HepG2 (cell line): ENCODE data around the gene UBE2M. TPM values are rescaled to one million over a fixed set of nuclear protein-coding genes. Genes with fewer than 3 reads are reported as not detected.

ENCODE experiments used
- ATAC-seq: fragments of 200-7000 bp; cut with Tn5 transposase; 3 replicates; pipeline ENCODE4 v1.9.1; 2020; ENCODE audit warnings: mild to moderate bottlenecking, moderate library complexity
- BruUV-seq: library from RNA; stranded (reverse); fragments of 400-500 nt; replicated peaks from 2 replicates; lab custom pipeline; 2021; lab: Mats Ljungman, UMichigan
- CTCF ChIA-PET: fragments of 300-600 bp; formaldehyde crosslinking; extraction: SDS; loops from one replicate; lab custom pipeline; 2021; ENCODE audit warnings: low total read pairs, inconsistent platforms, low intra/inter-chr PET ratio; lab: Yijun Ruan, JAX
- POLR2A ChIA-PET: fragments of 350-600 bp; sonication (Branson Sonifier 250); formaldehyde crosslinking; loops from one replicate; lab custom pipeline; 2020; ENCODE audit warnings: antibody characterized with exemption, inconsistent platforms; lab: Yijun Ruan, JAX
- DNase-seq: peaks from one replicate; pipeline ENCODE4 v3.0.0-alpha.2; 2015; ENCODE audit warnings: low spot score
- FAIRE-seq: peaks from 3 replicates; lab custom pipeline; 2011; peaks lifted over from hg19 to GRCh38; lab: Jason Lieb, UNC
- H2AFZ ChIP-seq: one replicate; pipeline ENCODE4 v1.6.1; 2011; ENCODE audit warnings: low read length, inconsistent platforms
- H3K27ac ChIP-seq: fragments of 300-600 bp; 3 replicates; pipeline ENCODE4 v1.8.0; 2011; ENCODE audit warnings: mixed run types, mild to moderate bottlenecking, mixed read lengths, low read length, inconsistent platforms; ENCODE audit not compliant: insufficient read depth; ENCODE audit errors: extremely low read length
- H3K27me3 ChIP-seq, 2 experiments: fragments of 200-600 bp in 1 of 2; 2 replicates in 1 of 2; 3 replicates in 1 of 2; pipeline versions ENCODE4 v1.6.0 to v1.8.0; 2011; ENCODE audit warnings: low read length in 2 of 2, mild to moderate bottlenecking in 2 of 2, moderate library complexity in 2 of 2, inconsistent platforms in 1 of 2; ENCODE audit not compliant: insufficient read depth in 2 of 2, control insufficient read depth in 1 of 2
- H3K36me3 ChIP-seq, 2 experiments: fragments of 200-600 bp in 1 of 2; replicated peaks in 1 of 2; 2 replicates in 1 of 2; 3 replicates in 1 of 2; pipeline versions ENCODE4 v1.5.1 to v1.8.0; 2011; ENCODE audit warnings: low read length in 2 of 2, inconsistent platforms in 1 of 2; ENCODE audit not compliant: insufficient read depth in 2 of 2, control insufficient read depth in 1 of 2
- H3K4me1 ChIP-seq: 2 replicates; pipeline ENCODE4 v1.5.1; 2012; ENCODE audit warnings: low read length, inconsistent platforms; ENCODE audit not compliant: insufficient read depth
- H3K4me2 ChIP-seq: 2 replicates; pipeline ENCODE4 v1.6.0; 2011; ENCODE audit warnings: low read depth, low read length, inconsistent platforms
- H3K4me3 ChIP-seq, 3 experiments: fragments of 200-600 bp in 1 of 3; sonication (generic), shearing (Covaris generic) in 1 of 3; replicated peaks in 1 of 3; 2 replicates each; pipeline ENCODE4 v1.5.1; 2011 to 2016; ENCODE audit warnings: low read length in 3 of 3, inconsistent platforms in 2 of 3, low read depth in 2 of 3, mild to moderate bottlenecking in 2 of 3, control low read depth in 1 of 3, mixed read lengths in 1 of 3; ENCODE audit not compliant: insufficient read depth in 1 of 3
- H3K79me2 ChIP-seq: one replicate; pipeline ENCODE4 v1.6.1; 2011; ENCODE audit warnings: low read length, inconsistent platforms; ENCODE audit not compliant: insufficient read depth
- H3K9ac ChIP-seq: 2 replicates; pipeline ENCODE4 v1.6.0; 2011; ENCODE audit warnings: mild to moderate bottlenecking, low read depth, low read length, inconsistent platforms; ENCODE audit not compliant: insufficient read depth
- H3K9me3 ChIP-seq: 2 replicates; pipeline ENCODE4 v1.5.1; 2012; ENCODE audit warnings: mild to moderate bottlenecking, low read length
- H4K20me1 ChIP-seq: 2 replicates; pipeline ENCODE4 v1.6.0; 2011; ENCODE audit warnings: inconsistent platforms, mild to moderate bottlenecking, low read length, moderate library complexity; ENCODE audit not compliant: insufficient read depth
- AGO1 ChIP-seq: fragments of 200-400 bp; formaldehyde crosslinking; IDR thresholded peaks from 2 replicates; pipeline ENCODE4 v1.6.1; 2017; ENCODE audit warnings: mild to moderate bottlenecking, low read depth, low read length, moderate library complexity; ENCODE audit not compliant: poor library complexity, severe bottlenecking
- ARNTL ChIP-seq: sonication (generic); formaldehyde crosslinking; IDR thresholded peaks from 2 replicates; pipeline ENCODE4 v1.4.0; 2020; ENCODE audit warnings: mild to moderate bottlenecking, missing genetic modification reagents
- HDAC2 ChIP-seq: sonication (generic); formaldehyde crosslinking; IDR thresholded peaks from 2 replicates; pipeline ENCODE4 v1.4.0; 2020; ENCODE audit warnings: missing genetic modification reagents
- HHEX ChIP-seq: IDR thresholded peaks from 2 replicates; pipeline ENCODE4 v1.6.1; 2016; ENCODE audit warnings: control low read depth
- HIVEP1 ChIP-seq: sonication (generic); formaldehyde crosslinking; IDR thresholded peaks from 2 replicates; pipeline ENCODE4 v1.4.0; 2020; ENCODE audit warnings: mild to moderate bottlenecking, missing genetic modification reagents
- ISL2 ChIP-seq: sonication (generic); formaldehyde crosslinking; IDR thresholded peaks from 2 replicates; pipeline ENCODE4 v1.5.0; 2020; ENCODE audit warnings: missing genetic modification reagents
- MAFG ChIP-seq: sonication (generic); formaldehyde crosslinking; IDR thresholded peaks from 2 replicates; pipeline ENCODE4 v1.5.1; 2020; ENCODE audit warnings: mild to moderate bottlenecking, missing genetic modification reagents
- MTA3 ChIP-seq: sonication (generic); formaldehyde crosslinking; IDR thresholded peaks from 2 replicates; pipeline ENCODE4 v1.4.0; 2020; ENCODE audit warnings: missing genetic modification reagents
- YEATS4 ChIP-seq: sonication (generic); formaldehyde crosslinking; IDR thresholded peaks from 2 replicates; pipeline ENCODE4 v1.4.0; 2020; ENCODE audit warnings: missing genetic modification reagents, borderline replicate concordance
- YY1 ChIP-seq: IDR thresholded peaks from 2 replicates; pipeline ENCODE4 v1.6.1; 2011; ENCODE audit warnings: low read length, low read depth, moderate library complexity, mild to moderate bottlenecking; ENCODE audit not compliant: insufficient read depth, insufficient replicate concordance
- ZNF746 ChIP-seq: sonication (generic); formaldehyde crosslinking; IDR thresholded peaks from 2 replicates; pipeline ENCODE4 v1.8.0; 2022; ENCODE audit warnings: mild to moderate bottlenecking, missing genetic modification reagents
- ZSCAN25 ChIP-seq: sonication (generic); formaldehyde crosslinking; IDR thresholded peaks from 2 replicates; pipeline ENCODE4 v1.8.0; 2022; ENCODE audit warnings: mild to moderate bottlenecking, missing genetic modification reagents
- WGBS: methylation state at CpG from one replicate; pipeline ENCODE4 v1.1.6; 2017; ENCODE audit warnings: low lambda C conversion rate; 5-methylcytosine and 5-hydroxymethylcytosine counted together
- in situ Hi-C: cut with HindIII; loops from 2 replicates; pipeline ENCODE4 v1.10.0; 2017; ENCODE audit warnings: low pct_unique_long_range_greater_than_20kb; ENCODE audit not compliant: extremely low pct_ligation_motif_present
- intact Hi-C: fragments of 100-400 bp; cut with micrococcal nuclease; formaldehyde crosslinking; loops from one replicate; pipeline ENCODE4 v1.10.0; 2022; ENCODE audit not compliant: unreplicated experiment
- polyA plus RNA-seq, 8 experiments: library from polyadenylated mRNA; depleted of rRNA in 3 of 8; stranded (reverse) in 7 of 8; unstranded in 1 of 8; fragments of >200 nt; fragmentation: Illumina TruSeq in 4 of 8; extraction: Trizol in 4 of 8; gene quantifications; 2 replicates each; pipeline versions ENCODE4 v1.2.1 to v1.2.3, GENCODE V29; 2011 to 2016; ENCODE audit warnings: low read depth in 4 of 8, missing spikeins in 1 of 8, mixed read lengths in 1 of 8; ENCODE audit not compliant: insufficient read depth in 1 of 8
- total RNA-seq, 5 experiments: library from RNA; depleted of rRNA; stranded (reverse); fragments of >200 nt; fragmentation: Illumina TruSeq; extraction: Trizol; gene quantifications; 2 replicates each; pipeline ENCODE4 v1.2.3, GENCODE V29; 2016; ENCODE audit warnings: low read depth in 1 of 5
- TF ChIP-seq, protein P1 (sequence below): sonication (generic); formaldehyde crosslinking; IDR thresholded peaks from 2 replicates; pipeline ENCODE4 v1.9.0; 2021; ENCODE audit warnings: missing genetic modification reagents, borderline replicate concordance
- TF ChIP-seq, protein P2 (sequence below): sonication (generic); formaldehyde crosslinking; IDR thresholded peaks from 2 replicates; pipeline ENCODE4 v1.5.0; 2020; ENCODE audit warnings: missing genetic modification reagents
- TF ChIP-seq, protein P3 (sequence below): IDR thresholded peaks from 2 replicates; pipeline ENCODE4 v1.6.1; 2012; ENCODE audit warnings: low read length, improper control_type of control experiment

Gene UBE2M
- total and polyA plus RNA-seq, 2 of the 13 experiments (the other 11 are each of a cell fraction or from before 2014, with no cell fraction given), result 36.2 to 50.3 TPM

DNA sequence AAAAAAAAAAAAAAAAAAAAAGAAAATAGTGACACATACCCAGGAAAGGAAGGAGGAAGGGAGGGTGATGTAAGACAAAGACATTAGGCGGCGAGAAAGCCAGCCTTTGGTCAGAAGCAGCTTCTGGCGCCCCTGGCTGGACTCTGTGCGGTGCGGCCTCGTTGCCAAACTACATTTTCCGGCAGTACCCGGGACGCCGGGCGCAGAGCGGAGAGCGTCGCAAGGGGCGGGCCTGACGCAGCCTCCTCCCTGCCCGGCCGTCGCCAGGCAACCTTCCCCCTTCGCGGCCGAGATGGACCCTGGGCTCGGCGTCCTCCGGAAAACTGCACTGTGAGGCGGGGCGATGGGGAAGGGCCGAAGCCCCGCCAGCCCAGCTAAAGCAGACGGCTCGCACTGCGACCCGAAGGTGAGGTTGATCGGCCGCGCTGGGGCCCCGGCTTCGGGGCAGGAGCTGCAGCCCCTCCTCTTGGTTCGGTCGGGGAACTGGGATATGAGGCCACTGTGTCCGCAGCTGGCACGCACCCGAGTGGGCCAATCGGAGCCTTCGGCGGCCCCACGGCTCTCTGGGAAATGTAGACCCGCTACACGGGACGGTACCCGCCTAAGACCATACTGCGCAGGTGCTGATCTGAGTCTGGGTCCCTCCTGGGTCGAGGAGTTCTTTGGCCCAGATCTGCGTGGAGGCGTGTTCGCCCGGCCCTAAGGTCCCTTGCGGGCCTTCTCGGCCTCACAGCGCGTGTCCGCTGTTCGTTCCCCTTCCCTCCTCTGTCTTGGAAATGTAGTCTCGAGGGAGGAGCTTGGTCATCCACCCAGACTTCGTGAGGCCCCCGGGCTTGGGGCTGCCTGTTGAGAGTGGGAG lies 17.0 kb upstream of the UBE2M start:
- peak; percentile 82 for FAIRE-seq
- TSS peak; percentile 61 for BruUV-seq
- peak; percentile 84; the same call in 1 of the 2 replicates for TF ChIP-seq ZNF746 (CRISPR knock-in tag)
- TF ChIP-seq AGO1, result peak; percentile 63
- peak; percentile 75 for TF ChIP-seq YEATS4
- no peak for TF ChIP-seq MAFG (CRISPR knock-in tag)
- no peak for TF ChIP-seq MTA3
- TF ChIP-seq HHEX (CRISPR knock-in tag), result no peak
- peak; percentile 67; the same call in 1 of the 2 replicates for TF ChIP-seq HIVEP1
- TF ChIP-seq, protein P1, sequence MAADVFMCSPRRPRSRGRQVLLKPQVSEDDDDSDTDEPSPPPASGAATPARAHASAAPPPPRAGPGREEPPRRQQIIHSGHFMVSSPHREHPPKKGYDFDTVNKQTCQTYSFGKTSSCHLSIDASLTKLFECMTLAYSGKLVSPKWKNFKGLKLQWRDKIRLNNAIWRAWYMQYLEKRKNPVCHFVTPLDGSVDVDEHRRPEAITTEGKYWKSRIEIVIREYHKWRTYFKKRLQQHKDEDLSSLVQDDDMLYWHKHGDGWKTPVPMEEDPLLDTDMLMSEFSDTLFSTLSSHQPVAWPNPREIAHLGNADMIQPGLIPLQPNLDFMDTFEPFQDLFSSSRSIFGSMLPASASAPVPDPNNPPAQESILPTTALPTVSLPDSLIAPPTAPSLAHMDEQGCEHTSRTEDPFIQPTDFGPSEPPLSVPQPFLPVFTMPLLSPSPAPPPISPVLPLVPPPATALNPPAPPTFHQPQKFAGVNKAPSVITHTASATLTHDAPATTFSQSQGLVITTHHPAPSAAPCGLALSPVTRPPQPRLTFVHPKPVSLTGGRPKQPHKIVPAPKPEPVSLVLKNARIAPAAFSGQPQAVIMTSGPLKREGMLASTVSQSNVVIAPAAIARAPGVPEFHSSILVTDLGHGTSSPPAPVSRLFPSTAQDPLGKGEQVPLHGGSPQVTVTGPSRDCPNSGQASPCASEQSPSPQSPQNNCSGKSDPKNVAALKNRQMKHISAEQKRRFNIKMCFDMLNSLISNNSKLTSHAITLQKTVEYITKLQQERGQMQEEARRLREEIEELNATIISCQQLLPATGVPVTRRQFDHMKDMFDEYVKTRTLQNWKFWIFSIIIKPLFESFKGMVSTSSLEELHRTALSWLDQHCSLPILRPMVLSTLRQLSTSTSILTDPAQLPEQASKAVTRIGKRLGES (CRISPR knock-in tag), result no peak
- TF ChIP-seq, protein P2, sequence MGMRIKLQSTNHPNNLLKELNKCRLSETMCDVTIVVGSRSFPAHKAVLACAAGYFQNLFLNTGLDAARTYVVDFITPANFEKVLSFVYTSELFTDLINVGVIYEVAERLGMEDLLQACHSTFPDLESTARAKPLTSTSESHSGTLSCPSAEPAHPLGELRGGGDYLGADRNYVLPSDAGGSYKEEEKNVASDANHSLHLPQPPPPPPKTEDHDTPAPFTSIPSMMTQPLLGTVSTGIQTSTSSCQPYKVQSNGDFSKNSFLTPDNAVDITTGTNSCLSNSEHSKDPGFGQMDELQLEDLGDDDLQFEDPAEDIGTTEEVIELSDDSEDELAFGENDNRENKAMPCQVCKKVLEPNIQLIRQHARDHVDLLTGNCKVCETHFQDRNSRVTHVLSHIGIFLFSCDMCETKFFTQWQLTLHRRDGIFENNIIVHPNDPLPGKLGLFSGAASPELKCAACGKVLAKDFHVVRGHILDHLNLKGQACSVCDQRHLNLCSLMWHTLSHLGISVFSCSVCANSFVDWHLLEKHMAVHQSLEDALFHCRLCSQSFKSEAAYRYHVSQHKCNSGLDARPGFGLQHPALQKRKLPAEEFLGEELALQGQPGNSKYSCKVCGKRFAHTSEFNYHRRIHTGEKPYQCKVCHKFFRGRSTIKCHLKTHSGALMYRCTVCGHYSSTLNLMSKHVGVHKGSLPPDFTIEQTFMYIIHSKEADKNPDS, result 0 out of 2 replicates have a peak, but pooled peaks have one; percentile 38
- TF ChIP-seq, protein P3, sequence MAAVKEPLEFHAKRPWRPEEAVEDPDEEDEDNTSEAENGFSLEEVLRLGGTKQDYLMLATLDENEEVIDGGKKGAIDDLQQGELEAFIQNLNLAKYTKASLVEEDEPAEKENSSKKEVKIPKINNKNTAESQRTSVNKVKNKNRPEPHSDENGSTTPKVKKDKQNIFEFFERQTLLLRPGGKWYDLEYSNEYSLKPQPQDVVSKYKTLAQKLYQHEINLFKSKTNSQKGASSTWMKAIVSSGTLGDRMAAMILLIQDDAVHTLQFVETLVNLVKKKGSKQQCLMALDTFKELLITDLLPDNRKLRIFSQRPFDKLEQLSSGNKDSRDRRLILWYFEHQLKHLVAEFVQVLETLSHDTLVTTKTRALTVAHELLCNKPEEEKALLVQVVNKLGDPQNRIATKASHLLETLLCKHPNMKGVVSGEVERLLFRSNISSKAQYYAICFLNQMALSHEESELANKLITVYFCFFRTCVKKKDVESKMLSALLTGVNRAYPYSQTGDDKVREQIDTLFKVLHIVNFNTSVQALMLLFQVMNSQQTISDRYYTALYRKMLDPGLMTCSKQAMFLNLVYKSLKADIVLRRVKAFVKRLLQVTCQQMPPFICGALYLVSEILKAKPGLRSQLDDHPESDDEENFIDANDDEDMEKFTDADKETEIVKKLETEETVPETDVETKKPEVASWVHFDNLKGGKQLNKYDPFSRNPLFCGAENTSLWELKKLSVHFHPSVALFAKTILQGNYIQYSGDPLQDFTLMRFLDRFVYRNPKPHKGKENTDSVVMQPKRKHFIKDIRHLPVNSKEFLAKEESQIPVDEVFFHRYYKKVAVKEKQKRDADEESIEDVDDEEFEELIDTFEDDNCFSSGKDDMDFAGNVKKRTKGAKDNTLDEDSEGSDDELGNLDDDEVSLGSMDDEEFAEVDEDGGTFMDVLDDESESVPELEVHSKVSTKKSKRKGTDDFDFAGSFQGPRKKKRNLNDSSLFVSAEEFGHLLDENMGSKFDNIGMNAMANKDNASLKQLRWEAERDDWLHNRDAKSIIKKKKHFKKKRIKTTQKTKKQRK, result no peak
- TF ChIP-seq ZSCAN25, result peak; percentile 61; the same call in 1 of the 2 replicates
- TF ChIP-seq HDAC2 (CRISPR knock-in tag), result peak; percentile 38; the same call in 1 of the 2 replicates
- TF ChIP-seq YY1, result peak; percentile 55
- 0 out of 2 replicates have a peak, but pooled peaks have one; percentile 46 for TF ChIP-seq ARNTL (CRISPR knock-in tag)
- TF ChIP-seq ISL2 (CRISPR knock-in tag), result peak; percentile 45; the same call in 1 of the 2 replicates

More for the DNA sequence above, 17.0 kb upstream of the UBE2M start:
- Histone ChIP-seq H3K9me3 (no peaks in the 10 kb centered on the region), H3K4me3 (peak overlapping the region; percentile 72 to 86 (median 83)), H3K4me1 (peaks cover 20% of the 10 kb centered on the region), H3K9ac (peak overlapping the region; percentile 81), H3K36me3 (peaks cover 0 to 1% of the 10 kb centered on the region in 2 experiments; a peak in 1 of 5 replicates), H3K27ac (peak overlapping the region; percentile 82), H3K27me3 (no peaks in the 10 kb centered on the region), H2AFZ (no peak overlapping the region), H3K4me2 (peak overlapping the region; percentile 95), H3K79me2 (peaks cover 4% of the 10 kb centered on the region), H4K20me1 (no peaks in the 10 kb centered on the region)
- WGBS, result 2% methylated on average over 15 of the region's 66 CpGs
- peak; percentile 83 for DNase-seq
- in situ Hi-C loops, result no loop called here
- ChIA-PET POLR2A (interaction anchor here (0.7 to 2.5 kb wide), 9 partner anchors 9 to 213 kb away, joined by 3 to 30 read pairs (median 5); partner anchors contain the start of genes TRIM28, UBE2M, ZBTB45 and ZNF324B), CTCF (no interaction called here)
- intact Hi-C loops, result no loop called here
- ATAC-seq, result peak; percentile 80
